ACHN (cell line): ENCODE results near the gene CADM4.
"Not testable (repeated sequence)": the region's sequence is repeated elsewhere in the genome, so short reads cannot be mapped to it uniquely, and the experiment has no call there.

Experiments
- DNase-seq: peaks from one replicate; pipeline ENCODE4 v3.0.0-alpha.2; 2015
- in situ Hi-C: cut with HindIII; loops from 2 replicates; pipeline ENCODE4 v1.10.0; 2017; ENCODE audit warnings: low sequenced_read_pairs, low pct_ligation_motif_present, low pct_unique_long_range_greater_than_20kb

CADM4 gene

GRCh38 chr19:43595999-43596841 is 43.4 kb downstream of the CADM4 start, which contains the start of the genes IRGQ and ZNF576:
Gene IRGQ, minus strand, starts transcription at chr19:43596134. Its CDS starts 796 bp downstream, at chr19:43595338.
Gene ZNF576, plus strand, starts transcription at chr19:43596595. Its CDS starts 514 bp downstream, at chr19:43597109.
- in situ Hi-C loops: no loop called here
- peak; percentile 99 for DNase-seq

GRCh38 chr19:43595605-43595998 is 44.0 kb downstream of the CADM4 start:
- in situ Hi-C loops: no loop called here
- no peak for DNase-seq

- DNase-seq: peak; percentile 22
- in situ Hi-C loops: no loop called here
Observed at GRCh38 chr19:43594710-43595604, 44.7 kb downstream of the CADM4 start.

- in situ Hi-C loops: no loop called here
- no peak for DNase-seq
Observed at GRCh38 chr19:43594081-43594697, 45.5 kb downstream of the CADM4 start.

GRCh38 chr19:43592800-43593350 is 46.8 kb downstream of the CADM4 start:
- in situ Hi-C loops: no loop called here
- DNase-seq: no peak

GRCh38 chr19:43591904-43592772 is 47.5 kb downstream of the CADM4 start:
- DNase-seq: no peak
- in situ Hi-C loops: no loop called here

GRCh38 chr19:43589678-43590077 is 50.0 kb downstream of the CADM4 start:
- no peak for DNase-seq
- in situ Hi-C loops: no loop called here

- in situ Hi-C loops: no loop called here
- DNase-seq: no peak
Observed at GRCh38 chr19:43589277-43589676, 50.4 kb downstream of the CADM4 start.

GRCh38 chr19:43587029-43587428 is 52.6 kb downstream of the CADM4 start:
- DNase-seq, in situ Hi-C loops: not testable (repeated sequence)

GRCh38 chr19:43586346-43586745 is 53.3 kb downstream of the CADM4 start:
- in situ Hi-C loops: no loop called here
- DNase-seq: no peak

- in situ Hi-C loops: no loop called here
- peak; percentile 38 for DNase-seq
Observed at GRCh38 chr19:43584484-43584883, 55.2 kb downstream of the CADM4 start.

- in situ Hi-C loops: no loop called here
- DNase-seq: no peak
Observed at GRCh38 chr19:43582495-43582894, 57.2 kb downstream of the CADM4 start.

GRCh38 chr19:43581467-43581866 is 58.2 kb downstream of the CADM4 start:
- in situ Hi-C loops: no loop called here
- DNase-seq: no peak

- no peak for DNase-seq
- in situ Hi-C loops: no loop called here
Observed at GRCh38 chr19:43578787-43579186, 60.9 kb downstream of the CADM4 start.

GRCh38 chr19:43575955-43576878 is 63.4 kb downstream of the CADM4 start:
- DNase-seq: no peak
- in situ Hi-C loops: no loop called here

- peak; percentile 98 for DNase-seq
- in situ Hi-C loops: no loop called here
Observed at GRCh38 chr19:43575156-43575950, 64.3 kb downstream of the CADM4 start, which contains the start of the genes PINLYP and XRCC1. Gene PINLYP, plus strand, starts transcription at chr19:43575801. Its CDS starts 1,391 bp downstream, at chr19:43577192. Gene XRCC1, minus strand, starts transcription at chr19:43575527. Its CDS starts 69 bp downstream, at chr19:43575458.
